ENCODE results near the gene GORASP1. TPM values are rescaled to one million over a fixed set of nuclear protein-coding genes. Genes with fewer than 3 reads are reported as not detected.

Gene GORASP1
- total and polyA plus RNA-seq, 2 of the 13 experiments (the other 11 are each of a cell fraction or from before 2014, with no cell fraction given) = 36.4 to 39.8 TPM

- TF ChIP-seq ZNF674 (CRISPR knock-in tag; IDR thresholded peaks at IDR 0.05; ENCODE audit: low read depth) (no peak), RAD51 (IDR thresholded peaks at IDR 0.05; ENCODE audit: borderline replicate concordance) (no peak), ZFAT (CRISPR knock-in tag; conservative IDR thresholded peaks at IDR 0.05) (no peak), ZNF891 (CRISPR knock-in tag; IDR thresholded peaks at IDR 0.05) (no peak), ZNF605 (CRISPR knock-in tag; IDR thresholded peaks at IDR 0.05) (no peak), IRF2 (CRISPR knock-in tag; IDR thresholded peaks at IDR 0.05) (0 out of 2 replicates have a peak, but pooled peaks have one; percentile 17), ZNF709 (CRISPR knock-in tag; IDR thresholded peaks at IDR 0.05) (no peak), ZFX (CRISPR knock-in tag; IDR thresholded peaks at IDR 0.05; ENCODE audit: low read depth) (peak; percentile 83), ZNF737 (CRISPR knock-in tag; IDR thresholded peaks at IDR 0.05; ENCODE audit: borderline replicate concordance) (no peak), ZNF746 (CRISPR knock-in tag; IDR thresholded peaks at IDR 0.05) (no peak), SMC3 (IDR thresholded peaks at IDR 0.05; ENCODE audit: low read length) (no peak), ZFP91 (CRISPR knock-in tag; IDR thresholded peaks at IDR 0.05; ENCODE audit: borderline replicate concordance) (no peak), RFXAP (CRISPR knock-in tag; IDR thresholded peaks at IDR 0.05; ENCODE audit: borderline replicate concordance) (no peak), ZSCAN29 (CRISPR knock-in tag; conservative IDR thresholded peaks at IDR 0.05) (0 out of 2 replicates have a peak, but pooled peaks have one; percentile 26), ZNF563 (CRISPR knock-in tag; IDR thresholded peaks at IDR 0.05) (no peak), ZNF3 (CRISPR knock-in tag; IDR thresholded peaks at IDR 0.05) (no peak)
- TF ChIP-seq, protein P1, sequence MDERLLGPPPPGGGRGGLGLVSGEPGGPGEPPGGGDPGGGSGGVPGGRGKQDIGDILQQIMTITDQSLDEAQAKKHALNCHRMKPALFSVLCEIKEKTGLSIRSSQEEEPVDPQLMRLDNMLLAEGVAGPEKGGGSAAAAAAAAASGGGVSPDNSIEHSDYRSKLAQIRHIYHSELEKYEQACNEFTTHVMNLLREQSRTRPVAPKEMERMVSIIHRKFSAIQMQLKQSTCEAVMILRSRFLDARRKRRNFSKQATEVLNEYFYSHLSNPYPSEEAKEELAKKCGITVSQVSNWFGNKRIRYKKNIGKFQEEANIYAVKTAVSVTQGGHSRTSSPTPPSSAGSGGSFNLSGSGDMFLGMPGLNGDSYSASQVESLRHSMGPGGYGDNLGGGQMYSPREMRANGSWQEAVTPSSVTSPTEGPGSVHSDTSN (CRISPR knock-in tag; IDR thresholded peaks at IDR 0.05) = no peak
- TF ChIP-seq, protein P2, sequence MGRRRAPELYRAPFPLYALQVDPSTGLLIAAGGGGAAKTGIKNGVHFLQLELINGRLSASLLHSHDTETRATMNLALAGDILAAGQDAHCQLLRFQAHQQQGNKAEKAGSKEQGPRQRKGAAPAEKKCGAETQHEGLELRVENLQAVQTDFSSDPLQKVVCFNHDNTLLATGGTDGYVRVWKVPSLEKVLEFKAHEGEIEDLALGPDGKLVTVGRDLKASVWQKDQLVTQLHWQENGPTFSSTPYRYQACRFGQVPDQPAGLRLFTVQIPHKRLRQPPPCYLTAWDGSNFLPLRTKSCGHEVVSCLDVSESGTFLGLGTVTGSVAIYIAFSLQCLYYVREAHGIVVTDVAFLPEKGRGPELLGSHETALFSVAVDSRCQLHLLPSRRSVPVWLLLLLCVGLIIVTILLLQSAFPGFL (CRISPR knock-in tag; IDR thresholded peaks at IDR 0.05) = no peak
These were observed at the start of gene GORASP1, which contains the start of gene TTC21A (continued) for GRCh38 chr3:39107388-39108199.
